ENCODE results near the gene SMIM14. TPM values are rescaled to one million over a fixed set of nuclear protein-coding genes. Genes with fewer than 3 reads are reported as not detected.
"Not testable (repeated sequence)": the region's sequence is repeated elsewhere in the genome, so short reads cannot be mapped to it uniquely, and the experiment has no call there.

SMIM14 gene
- total RNA-seq = 209 TPM

GRCh38 chr4:39638354-39639239 is at the start of gene SMIM14:
Gene SMIM14 (minus strand): TSS chr4:39638865. CDS start chr4:39605145, 33,720 bp downstream.
- peak; percentile 88 for ATAC-seq

GRCh38 chr4:39687014-39687413 is 48.3 kb upstream of the SMIM14 start:
- DNase-seq (ENCODE audit: low spot score) = no peak
- ATAC-seq = peak; percentile 46

More at GRCh38 chr4:39638354-39639239, at the start of gene SMIM14:
- DNase-seq (ENCODE audit: low spot score) = peak; percentile 99

- no peak for DNase-seq (ENCODE audit: low spot score)
- ATAC-seq = no peak
These were observed 47.3 kb upstream of the SMIM14 start for GRCh38 chr4:39685990-39686389.

GRCh38 chr4:39682138-39682537 is 43.5 kb upstream of the SMIM14 start:
- DNase-seq (ENCODE audit: low spot score) (no peak), ATAC-seq (no peak)

- ATAC-seq = not testable (repeated sequence)
These were observed 42.3 kb upstream of the SMIM14 start for GRCh38 chr4:39681003-39681402.

GRCh38 chr4:39675681-39676080 is 37.0 kb upstream of the SMIM14 start:
- not testable (repeated sequence) for DNase-seq (ENCODE audit: low spot score); ATAC-seq

More at GRCh38 chr4:39681003-39681402, 42.3 kb upstream of the SMIM14 start:
- DNase-seq (ENCODE audit: low spot score) = not testable (repeated sequence)

- not testable (repeated sequence) for DNase-seq (ENCODE audit: low spot score); ATAC-seq
These were observed 31.6 kb upstream of the SMIM14 start for GRCh38 chr4:39670296-39670695.

GRCh38 chr4:39668887-39669286 is 30.2 kb upstream of the SMIM14 start:
- ATAC-seq = no peak
- no peak for DNase-seq (ENCODE audit: low spot score)

GRCh38 chr4:39667706-39668105 is 29.0 kb upstream of the SMIM14 start:
- no peak for ATAC-seq
- DNase-seq (ENCODE audit: low spot score) = no peak

GRCh38 chr4:39664828-39665731 is 26.4 kb upstream of the SMIM14 start:
- ATAC-seq = peak; percentile 51
- no peak for DNase-seq (ENCODE audit: low spot score)

GRCh38 chr4:39662683-39663082 is 24.0 kb upstream of the SMIM14 start:
- DNase-seq (ENCODE audit: low spot score) (no peak), ATAC-seq (peak; percentile 66)

GRCh38 chr4:39660757-39661156 is 22.1 kb upstream of the SMIM14 start:
- no peak for ATAC-seq

GRCh38 chr4:39660045-39660444 is 21.4 kb upstream of the SMIM14 start:
- no peak for ATAC-seq
- no peak for DNase-seq (ENCODE audit: low spot score)

More at GRCh38 chr4:39660757-39661156, 22.1 kb upstream of the SMIM14 start:
- DNase-seq (ENCODE audit: low spot score) = no peak

GRCh38 chr4:39658756-39659155 is 20.1 kb upstream of the SMIM14 start:
- ATAC-seq = peak; percentile 30
- no peak for DNase-seq (ENCODE audit: low spot score)

- DNase-seq (ENCODE audit: low spot score) (no peak), ATAC-seq (peak; percentile 4)
These were observed 18.8 kb upstream of the SMIM14 start for GRCh38 chr4:39657465-39657864.

GRCh38 chr4:39656638-39657037 is 18.0 kb upstream of the SMIM14 start:
- ATAC-seq; DNase-seq (ENCODE audit: low spot score): not testable (repeated sequence)

- peak; percentile 76 for ATAC-seq
- DNase-seq (ENCODE audit: low spot score) = peak; percentile 54
These were observed 17.2 kb upstream of the SMIM14 start for GRCh38 chr4:39655876-39656275.

GRCh38 chr4:39655211-39655610 is 16.5 kb upstream of the SMIM14 start:
- no peak for ATAC-seq

GRCh38 chr4:39651586-39651985 is 12.9 kb upstream of the SMIM14 start:
- DNase-seq (ENCODE audit: low spot score); ATAC-seq: not testable (repeated sequence)

More at GRCh38 chr4:39655211-39655610, 16.5 kb upstream of the SMIM14 start:
- DNase-seq (ENCODE audit: low spot score) = no peak

- DNase-seq (ENCODE audit: low spot score) = peak; percentile 63
- peak; percentile 82 for ATAC-seq
These were observed 11.1 kb upstream of the SMIM14 start for GRCh38 chr4:39649639-39650265.

All from left lobe of liver (tissue), 2 donors.